GM18951 (cell line): ENCODE results near the gene CHST11.

Experiments used
- POLR2A ChIP-seq: IDR thresholded peaks from 4 replicates; pipeline ENCODE4 v1.6.1; 2011; ENCODE audit warnings: mild to moderate bottlenecking; ENCODE audit not compliant: insufficient read length, insufficient read depth; ENCODE audit errors: extremely low read depth
- in situ Hi-C: fragments of 300-500 bp; cut with MboI; formaldehyde crosslinking; loops from one replicate; pipeline ENCODE4 v1.12.0; 2022; ENCODE audit warnings: low sequenced_read_pairs, mixed read lengths, inconsistent platforms; ENCODE audit not compliant: unreplicated experiment

The CHST11 gene

GRCh38 chr12:104671409-104672095, 214.8 kb downstream of the CHST11 start:
- TF ChIP-seq POLR2A, result no peak
- in situ Hi-C loops, result loop anchor here (10.0 kb wide), 1 partner anchor 383 kb away; no protein-coding TSS in a partner anchor

- in situ Hi-C loops, result loop anchor here (10.0 kb wide), 1 partner anchor 383 kb away; no protein-coding TSS in a partner anchor
- TF ChIP-seq POLR2A, result no peak
Measured at GRCh38 chr12:104672096-104672445, 215.3 kb downstream of the CHST11 start.

GRCh38 chr12:104672501-104673265, 215.9 kb downstream of the CHST11 start:
- in situ Hi-C loops, result loop anchor here (10.0 kb wide), 1 partner anchor 382 kb away; no protein-coding TSS in a partner anchor
- no peak for TF ChIP-seq POLR2A

- in situ Hi-C loops, result loop anchor here (10.0 kb wide), 1 partner anchor 382 kb away; no protein-coding TSS in a partner anchor
- TF ChIP-seq POLR2A, result no peak
Measured at GRCh38 chr12:104673294-104673693, 216.5 kb downstream of the CHST11 start.

- in situ Hi-C loops, result loop anchor here (10.0 kb wide), 1 partner anchor 381 kb away; no protein-coding TSS in a partner anchor
- TF ChIP-seq POLR2A, result no peak
Measured at GRCh38 chr12:104673696-104674482, 217.1 kb downstream of the CHST11 start.

GRCh38 chr12:104676636-104677035, 219.9 kb downstream of the CHST11 start:
- no peak for TF ChIP-seq POLR2A
- in situ Hi-C loops, result loop anchor here (10.0 kb wide), 1 partner anchor 378 kb away; no protein-coding TSS in a partner anchor

- in situ Hi-C loops, result loop anchor here (10.0 kb wide), 1 partner anchor 377 kb away; no protein-coding TSS in a partner anchor
- TF ChIP-seq POLR2A, result no peak
Measured at GRCh38 chr12:104677441-104678089, 220.8 kb downstream of the CHST11 start.

- no peak for TF ChIP-seq POLR2A
- in situ Hi-C loops, result no loop called here
Measured at GRCh38 chr12:104680070-104680469, 223.3 kb downstream of the CHST11 start.

- in situ Hi-C loops, result no loop called here
- TF ChIP-seq POLR2A, result no peak
Measured at GRCh38 chr12:104680491-104680890, 223.7 kb downstream of the CHST11 start.

- in situ Hi-C loops, result no loop called here
- TF ChIP-seq POLR2A, result no peak
Measured at GRCh38 chr12:104681012-104681690, 224.4 kb downstream of the CHST11 start.

- in situ Hi-C loops, result no loop called here
- peak; percentile 44 for TF ChIP-seq POLR2A
Measured at GRCh38 chr12:104682790-104683279, 226.1 kb downstream of the CHST11 start.
